Measurements from ENCODE around the gene CXCL11.

- TF ChIP-seq TAF1 (IDR thresholded peaks at IDR 0.05; ENCODE audit: low read depth, low read length) (no peak), POU2F2 (IDR thresholded peaks at IDR 0.05; ENCODE audit: low read depth, low read length) (no peak), SPI1 (IDR thresholded peaks at IDR 0.05; ENCODE audit: low read depth, low read length) (no peak), POLR2AphosphoS5 (IDR thresholded peaks at IDR 0.05; ENCODE audit: low read depth, low read length) (no peak), POLR2A (IDR thresholded peaks at IDR 0.05; ENCODE audit: low read depth, low read length) (no peak)
Measured at GRCh38 chr4:76000279-76000678, 35.6 kb downstream of the CXCL11 start.
